Measurements from ENCODE around the gene RFNG. TPM values are rescaled to one million over a fixed set of nuclear protein-coding genes. Genes with fewer than 3 reads are reported as not detected.
A peak's percentile ranks its signal among the peaks of the same experiment; 100 is the strongest.

The RFNG gene
- total and polyA plus RNA-seq, 2 of the 13 experiments (the other 11 are each of a cell fraction or from before 2014, with no cell fraction given): 61.4 to 64.0 TPM

DNA sequence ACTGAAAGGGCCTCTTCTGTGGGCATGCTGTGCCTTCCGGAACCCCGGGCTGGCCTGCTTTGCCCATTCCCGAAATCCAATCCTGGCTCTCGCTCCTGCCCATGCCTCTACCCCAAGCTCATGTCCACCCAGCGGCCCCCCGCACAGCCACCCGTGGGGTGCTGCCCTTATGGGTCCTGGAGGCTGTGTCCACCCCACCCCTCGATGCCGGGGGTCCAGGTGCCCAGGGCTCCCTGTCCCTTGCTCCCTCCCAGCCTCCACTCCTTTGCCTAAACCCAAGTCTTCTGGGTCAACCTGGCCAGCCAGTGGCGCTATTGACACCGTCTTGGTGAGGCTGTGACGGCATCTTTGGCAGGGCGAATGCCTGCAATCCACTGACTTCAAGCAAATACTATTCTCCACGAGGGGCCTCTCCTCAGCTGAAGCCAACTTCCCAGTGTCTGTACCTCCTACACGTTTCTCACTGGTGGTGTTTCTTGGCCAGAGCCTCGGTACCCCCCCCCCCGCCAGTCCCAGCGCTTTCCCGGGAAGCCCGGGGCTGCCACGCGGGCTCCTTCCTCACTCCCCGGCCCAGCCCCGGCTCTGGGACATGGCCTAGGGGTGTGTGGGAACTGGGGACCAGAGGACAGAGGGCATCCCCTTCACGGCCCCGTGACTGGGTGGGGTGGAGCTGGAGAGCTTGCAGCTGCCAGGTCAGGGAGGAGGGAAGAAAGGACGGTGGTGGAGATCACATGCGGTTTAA is 26.2 kb upstream of the RFNG start:
- intact Hi-C loops (cut with micrococcal nuclease; ENCODE audit: unreplicated experiment): no loop called here
- no peak overlapping the region for H3K9ac ChIP-seq (ENCODE audit: insufficient read depth, low read depth, low read length)
- no peak overlapping the region for H2AFZ ChIP-seq (ENCODE audit: low read length)
- no peak overlapping the region for H3K4me3 ChIP-seq (replicated peaks in 1 of 3; ENCODE audit: insufficient read depth in 1 of 3, low read depth in 2 of 3, low read length in 3 of 3)
- peaks cover 12% of the 10 kb centered on the region for H3K4me1 ChIP-seq (ENCODE audit: insufficient read depth, low read length)
- no peaks in the 10 kb centered on the region for H3K79me2 ChIP-seq (ENCODE audit: insufficient read depth, low read length)
- no peak overlapping the region for H3K27ac ChIP-seq (ENCODE audit: extremely low read length, insufficient read depth, low read length)
- CTCF ChIA-PET (ENCODE audit: low intra/inter-chr PET ratio, low total read pairs): no interaction called here
- FAIRE-seq: no peak
- H4K20me1 ChIP-seq (ENCODE audit: insufficient read depth, low read length): peaks cover 31% of the 10 kb centered on the region
- H3K4me2 ChIP-seq (ENCODE audit: low read depth, low read length): no peak overlapping the region
- ATAC-seq: peak; percentile 1
- in situ Hi-C loops (cut with HindIII; ENCODE audit: extremely low pct_ligation_motif_present, low pct_unique_long_range_greater_than_20kb): no loop called here
- BruUV-seq (replicated peaks): no TSS peak
- no peaks in the 10 kb centered on the region for H3K9me3 ChIP-seq (ENCODE audit: low read length)
- no peaks in the 10 kb centered on the region for H3K27me3 ChIP-seq (ENCODE audit: control insufficient read depth in 1 of 2, insufficient read depth in 2 of 2, low read length in 2 of 2)
- POLR2A ChIA-PET: interaction anchor here (0.7 to 1.9 kb wide), 5 partner anchors 9 to 24 kb away, joined by 3 to 9 read pairs (median 4); partner anchors contain the start of genes DUS1L and FASN
- no peak for DNase-seq (ENCODE audit: low spot score)
- 91% methylated on average over 28 of the region's 28 CpGs for WGBS (ENCODE audit: low lambda C conversion rate)
- H3K36me3 ChIP-seq (replicated peaks in 1 of 2; ENCODE audit: control insufficient read depth in 1 of 2, insufficient read depth in 2 of 2, low read length in 2 of 2): peaks cover 34 to 42% of the 10 kb centered on the region in 2 experiments
- TF ChIP-seq, protein P1, sequence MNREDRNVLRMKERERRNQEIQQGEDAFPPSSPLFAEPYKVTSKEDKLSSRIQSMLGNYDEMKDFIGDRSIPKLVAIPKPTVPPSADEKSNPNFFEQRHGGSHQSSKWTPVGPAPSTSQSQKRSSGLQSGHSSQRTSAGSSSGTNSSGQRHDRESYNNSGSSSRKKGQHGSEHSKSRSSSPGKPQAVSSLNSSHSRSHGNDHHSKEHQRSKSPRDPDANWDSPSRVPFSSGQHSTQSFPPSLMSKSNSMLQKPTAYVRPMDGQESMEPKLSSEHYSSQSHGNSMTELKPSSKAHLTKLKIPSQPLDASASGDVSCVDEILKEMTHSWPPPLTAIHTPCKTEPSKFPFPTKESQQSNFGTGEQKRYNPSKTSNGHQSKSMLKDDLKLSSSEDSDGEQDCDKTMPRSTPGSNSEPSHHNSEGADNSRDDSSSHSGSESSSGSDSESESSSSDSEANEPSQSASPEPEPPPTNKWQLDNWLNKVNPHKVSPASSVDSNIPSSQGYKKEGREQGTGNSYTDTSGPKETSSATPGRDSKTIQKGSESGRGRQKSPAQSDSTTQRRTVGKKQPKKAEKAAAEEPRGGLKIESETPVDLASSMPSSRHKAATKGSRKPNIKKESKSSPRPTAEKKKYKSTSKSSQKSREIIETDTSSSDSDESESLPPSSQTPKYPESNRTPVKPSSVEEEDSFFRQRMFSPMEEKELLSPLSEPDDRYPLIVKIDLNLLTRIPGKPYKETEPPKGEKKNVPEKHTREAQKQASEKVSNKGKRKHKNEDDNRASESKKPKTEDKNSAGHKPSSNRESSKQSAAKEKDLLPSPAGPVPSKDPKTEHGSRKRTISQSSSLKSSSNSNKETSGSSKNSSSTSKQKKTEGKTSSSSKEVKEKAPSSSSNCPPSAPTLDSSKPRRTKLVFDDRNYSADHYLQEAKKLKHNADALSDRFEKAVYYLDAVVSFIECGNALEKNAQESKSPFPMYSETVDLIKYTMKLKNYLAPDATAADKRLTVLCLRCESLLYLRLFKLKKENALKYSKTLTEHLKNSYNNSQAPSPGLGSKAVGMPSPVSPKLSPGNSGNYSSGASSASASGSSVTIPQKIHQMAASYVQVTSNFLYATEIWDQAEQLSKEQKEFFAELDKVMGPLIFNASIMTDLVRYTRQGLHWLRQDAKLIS (CRISPR knock-in tag; IDR thresholded peaks at IDR 0.05): no peak
- TF ChIP-seq, protein P2, sequence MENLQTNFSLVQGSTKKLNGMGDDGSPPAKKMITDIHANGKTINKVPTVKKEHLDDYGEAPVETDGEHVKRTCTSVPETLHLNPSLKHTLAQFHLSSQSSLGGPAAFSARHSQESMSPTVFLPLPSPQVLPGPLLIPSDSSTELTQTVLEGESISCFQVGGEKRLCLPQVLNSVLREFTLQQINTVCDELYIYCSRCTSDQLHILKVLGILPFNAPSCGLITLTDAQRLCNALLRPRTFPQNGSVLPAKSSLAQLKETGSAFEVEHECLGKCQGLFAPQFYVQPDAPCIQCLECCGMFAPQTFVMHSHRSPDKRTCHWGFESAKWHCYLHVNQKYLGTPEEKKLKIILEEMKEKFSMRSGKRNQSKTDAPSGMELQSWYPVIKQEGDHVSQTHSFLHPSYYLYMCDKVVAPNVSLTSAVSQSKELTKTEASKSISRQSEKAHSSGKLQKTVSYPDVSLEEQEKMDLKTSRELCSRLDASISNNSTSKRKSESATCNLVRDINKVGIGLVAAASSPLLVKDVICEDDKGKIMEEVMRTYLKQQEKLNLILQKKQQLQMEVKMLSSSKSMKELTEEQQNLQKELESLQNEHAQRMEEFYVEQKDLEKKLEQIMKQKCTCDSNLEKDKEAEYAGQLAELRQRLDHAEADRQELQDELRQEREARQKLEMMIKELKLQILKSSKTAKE (CRISPR knock-in tag; IDR thresholded peaks at IDR 0.05; ENCODE audit: borderline replicate concordance): no peak
- TF ChIP-seq TARDBP (CRISPR knock-in tag; IDR thresholded peaks at IDR 0.05): no peak
- TF ChIP-seq, protein P3, sequence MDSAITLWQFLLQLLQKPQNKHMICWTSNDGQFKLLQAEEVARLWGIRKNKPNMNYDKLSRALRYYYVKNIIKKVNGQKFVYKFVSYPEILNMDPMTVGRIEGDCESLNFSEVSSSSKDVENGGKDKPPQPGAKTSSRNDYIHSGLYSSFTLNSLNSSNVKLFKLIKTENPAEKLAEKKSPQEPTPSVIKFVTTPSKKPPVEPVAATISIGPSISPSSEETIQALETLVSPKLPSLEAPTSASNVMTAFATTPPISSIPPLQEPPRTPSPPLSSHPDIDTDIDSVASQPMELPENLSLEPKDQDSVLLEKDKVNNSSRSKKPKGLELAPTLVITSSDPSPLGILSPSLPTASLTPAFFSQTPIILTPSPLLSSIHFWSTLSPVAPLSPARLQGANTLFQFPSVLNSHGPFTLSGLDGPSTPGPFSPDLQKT (CRISPR knock-in tag; IDR thresholded peaks at IDR 0.05; ENCODE audit: borderline replicate concordance): no peak
- TF ChIP-seq THAP11 (CRISPR knock-in tag; IDR thresholded peaks at IDR 0.05): no peak
- no peak for TF ChIP-seq PRPF4 (IDR thresholded peaks at IDR 0.05; ENCODE audit: low read depth, low read length, poor library complexity, severe bottlenecking)
- TF ChIP-seq SSRP1 (CRISPR knock-in tag; IDR thresholded peaks at IDR 0.05): peak; percentile 7; the same call in 1 of the 2 replicates
- TF ChIP-seq, protein P4, sequence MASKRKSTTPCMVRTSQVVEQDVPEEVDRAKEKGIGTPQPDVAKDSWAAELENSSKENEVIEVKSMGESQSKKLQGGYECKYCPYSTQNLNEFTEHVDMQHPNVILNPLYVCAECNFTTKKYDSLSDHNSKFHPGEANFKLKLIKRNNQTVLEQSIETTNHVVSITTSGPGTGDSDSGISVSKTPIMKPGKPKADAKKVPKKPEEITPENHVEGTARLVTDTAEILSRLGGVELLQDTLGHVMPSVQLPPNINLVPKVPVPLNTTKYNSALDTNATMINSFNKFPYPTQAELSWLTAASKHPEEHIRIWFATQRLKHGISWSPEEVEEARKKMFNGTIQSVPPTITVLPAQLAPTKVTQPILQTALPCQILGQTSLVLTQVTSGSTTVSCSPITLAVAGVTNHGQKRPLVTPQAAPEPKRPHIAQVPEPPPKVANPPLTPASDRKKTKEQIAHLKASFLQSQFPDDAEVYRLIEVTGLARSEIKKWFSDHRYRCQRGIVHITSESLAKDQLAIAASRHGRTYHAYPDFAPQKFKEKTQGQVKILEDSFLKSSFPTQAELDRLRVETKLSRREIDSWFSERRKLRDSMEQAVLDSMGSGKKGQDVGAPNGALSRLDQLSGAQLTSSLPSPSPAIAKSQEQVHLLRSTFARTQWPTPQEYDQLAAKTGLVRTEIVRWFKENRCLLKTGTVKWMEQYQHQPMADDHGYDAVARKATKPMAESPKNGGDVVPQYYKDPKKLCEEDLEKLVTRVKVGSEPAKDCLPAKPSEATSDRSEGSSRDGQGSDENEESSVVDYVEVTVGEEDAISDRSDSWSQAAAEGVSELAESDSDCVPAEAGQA (IDR thresholded peaks at IDR 0.05; ENCODE audit: low read depth): no peak
- TF ChIP-seq, protein P4 (CRISPR knock-in tag; IDR thresholded peaks at IDR 0.05; ENCODE audit: borderline replicate concordance): no peak
- no peak for TF ChIP-seq RARA (CRISPR knock-in tag; IDR thresholded peaks at IDR 0.05)
